Measurements from ENCODE around the gene ABLIM2.

DNA sequence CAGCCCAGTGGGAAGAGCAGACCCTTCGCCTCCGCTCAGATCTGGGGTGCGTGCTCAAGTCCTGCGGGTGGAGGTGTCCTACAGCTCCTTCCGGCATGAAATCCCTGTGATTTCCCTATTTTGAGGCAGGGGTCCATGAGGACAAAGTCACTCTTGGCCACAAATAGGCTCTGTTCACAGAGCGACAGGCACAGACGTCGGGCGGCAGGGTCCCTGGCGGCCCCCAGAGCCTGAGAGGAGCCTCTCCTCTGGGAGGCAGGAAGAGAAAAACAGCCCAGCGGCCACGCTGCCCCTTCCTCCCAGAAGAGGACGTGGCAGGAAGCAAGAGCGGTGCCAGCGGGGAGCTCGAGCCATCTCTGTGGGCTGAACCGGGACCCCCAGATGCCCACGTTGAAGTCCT is 38.7 kb downstream of the ABLIM2 start:
- TF ChIP-seq, protein P1, sequence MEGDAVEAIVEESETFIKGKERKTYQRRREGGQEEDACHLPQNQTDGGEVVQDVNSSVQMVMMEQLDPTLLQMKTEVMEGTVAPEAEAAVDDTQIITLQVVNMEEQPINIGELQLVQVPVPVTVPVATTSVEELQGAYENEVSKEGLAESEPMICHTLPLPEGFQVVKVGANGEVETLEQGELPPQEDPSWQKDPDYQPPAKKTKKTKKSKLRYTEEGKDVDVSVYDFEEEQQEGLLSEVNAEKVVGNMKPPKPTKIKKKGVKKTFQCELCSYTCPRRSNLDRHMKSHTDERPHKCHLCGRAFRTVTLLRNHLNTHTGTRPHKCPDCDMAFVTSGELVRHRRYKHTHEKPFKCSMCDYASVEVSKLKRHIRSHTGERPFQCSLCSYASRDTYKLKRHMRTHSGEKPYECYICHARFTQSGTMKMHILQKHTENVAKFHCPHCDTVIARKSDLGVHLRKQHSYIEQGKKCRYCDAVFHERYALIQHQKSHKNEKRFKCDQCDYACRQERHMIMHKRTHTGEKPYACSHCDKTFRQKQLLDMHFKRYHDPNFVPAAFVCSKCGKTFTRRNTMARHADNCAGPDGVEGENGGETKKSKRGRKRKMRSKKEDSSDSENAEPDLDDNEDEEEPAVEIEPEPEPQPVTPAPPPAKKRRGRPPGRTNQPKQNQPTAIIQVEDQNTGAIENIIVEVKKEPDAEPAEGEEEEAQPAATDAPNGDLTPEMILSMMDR (conservative IDR thresholded peaks at IDR 0.05; ENCODE audit: low read depth, low read length) = no peak
- no peak for TF ChIP-seq EZH2 (IDR thresholded peaks at IDR 0.05; ENCODE audit: borderline replicate concordance, low read depth, low read length, poor library complexity, severe bottlenecking)
